ENCODE measurements around the gene PCOLCE2.

The PCOLCE2 gene

DNA sequence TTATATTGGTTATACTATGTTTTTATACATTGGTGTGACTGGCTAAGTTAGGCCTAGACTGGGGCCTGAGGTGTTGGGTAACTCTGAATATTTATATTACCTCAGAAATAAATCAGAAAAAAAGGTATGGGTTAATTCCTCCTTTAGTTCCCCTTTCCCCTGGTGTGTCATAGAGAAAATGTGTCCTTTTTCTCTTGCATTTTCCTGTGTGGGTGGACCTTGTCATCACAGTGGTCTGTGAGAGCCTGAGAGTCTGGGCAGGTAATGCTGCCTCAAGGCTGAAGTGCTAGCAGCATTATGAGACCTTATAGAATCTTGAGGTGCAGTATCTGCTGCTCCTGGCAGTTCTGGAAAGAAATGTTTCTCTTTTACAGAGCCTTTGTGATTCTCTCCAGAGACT lies 69.7 kb downstream of the PCOLCE2 start:
- no peak overlapping the region for H3K27ac ChIP-seq (ENCODE audit: low read depth, low read length)
- peaks cover 16 to 52% (median 49%) of the 10 kb centered on the region in 5 donors for H3K36me3 ChIP-seq (ENCODE audit: control insufficient read depth in 5 of 5, insufficient read depth in 5 of 5, low read length in 5 of 5)
- no peak overlapping the region for H3K9ac ChIP-seq (ENCODE audit: low read length in 5 of 5)
- no peaks in the 10 kb centered on the region for H3K9me3 ChIP-seq (ENCODE audit: control insufficient read depth in 5 of 5, low read length in 5 of 5)
- no peaks in the 10 kb centered on the region for H3K27me3 ChIP-seq (ENCODE audit: control insufficient read depth in 5 of 5, insufficient read depth in 4 of 5, low read length in 5 of 5)
- no peak overlapping the region for H3K4me3 ChIP-seq (ENCODE audit: low read depth in 1 of 5, low read length in 5 of 5)
- peaks cover 0 to 3% (median 0%) of the 10 kb centered on the region in 5 donors for H3K4me1 ChIP-seq (ENCODE audit: control insufficient read depth in 5 of 5, insufficient read depth in 5 of 5, low read length in 5 of 5)

DNA sequence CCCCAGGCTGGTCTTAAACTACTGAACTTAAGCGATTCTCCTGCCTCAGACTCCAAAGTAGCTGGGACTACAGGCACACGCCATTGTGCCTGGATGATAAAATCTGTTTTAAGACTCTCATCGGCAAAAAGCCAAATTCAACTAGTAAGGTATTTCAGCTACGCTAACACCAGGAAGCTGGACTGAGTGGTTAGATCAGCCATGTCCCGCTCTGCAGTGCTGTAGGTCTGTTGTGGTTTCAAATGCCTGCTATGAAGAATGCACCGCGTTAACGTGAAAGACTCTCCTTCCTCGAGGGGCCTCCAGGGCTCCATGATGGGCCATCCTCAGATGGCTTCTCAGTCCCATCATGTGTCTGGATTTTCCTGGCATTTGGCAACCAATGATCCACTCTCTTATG lies 70.2 kb downstream of the PCOLCE2 start:
- Histone ChIP-seq H3K9me3 (ENCODE audit: control insufficient read depth in 5 of 5, low read length in 5 of 5) (no peaks in the 10 kb centered on the region), H3K27ac (ENCODE audit: low read depth, low read length) (no peak overlapping the region), H3K9ac (ENCODE audit: low read length in 5 of 5) (no peak overlapping the region), H3K36me3 (ENCODE audit: control insufficient read depth in 5 of 5, insufficient read depth in 5 of 5, low read length in 5 of 5) (peaks cover 16 to 53% (median 49%) of the 10 kb centered on the region in 5 donors), H3K27me3 (ENCODE audit: control insufficient read depth in 5 of 5, insufficient read depth in 4 of 5, low read length in 5 of 5) (no peaks in the 10 kb centered on the region), H3K4me1 (ENCODE audit: control insufficient read depth in 5 of 5, insufficient read depth in 5 of 5, low read length in 5 of 5) (peaks cover 0 to 3% (median 0%) of the 10 kb centered on the region in 5 donors), H3K4me3 (ENCODE audit: low read depth in 1 of 5, low read length in 5 of 5) (no peak overlapping the region)

GRCh38 chr3:142817897-142818296 lies 71.0 kb downstream of the PCOLCE2 start:
- Histone ChIP-seq H3K27ac (ENCODE audit: low read depth, low read length) (no peak overlapping the region), H3K36me3 (ENCODE audit: control insufficient read depth in 5 of 5, insufficient read depth in 5 of 5, low read length in 5 of 5) (peaks cover 16 to 56% (median 49%) of the 10 kb centered on the region in 5 donors), H3K4me3 (ENCODE audit: low read depth in 1 of 5, low read length in 5 of 5) (no peak overlapping the region), H3K27me3 (ENCODE audit: control insufficient read depth in 5 of 5, insufficient read depth in 4 of 5, low read length in 5 of 5) (no peaks in the 10 kb centered on the region), H3K9ac (ENCODE audit: low read length in 5 of 5) (no peak overlapping the region), H3K4me1 (ENCODE audit: control insufficient read depth in 5 of 5, insufficient read depth in 5 of 5, low read length in 5 of 5) (no peaks in the 10 kb centered on the region), H3K9me3 (ENCODE audit: control insufficient read depth in 5 of 5, low read length in 5 of 5) (no peaks in the 10 kb centered on the region)

GRCh38 chr3:142817356-142817755 lies 71.5 kb downstream of the PCOLCE2 start:
- Histone ChIP-seq H3K27ac (ENCODE audit: low read depth, low read length) (no peak overlapping the region), H3K36me3 (ENCODE audit: control insufficient read depth in 5 of 5, insufficient read depth in 5 of 5, low read length in 5 of 5) (peaks cover 16 to 55% (median 47%) of the 10 kb centered on the region in 5 donors), H3K27me3 (ENCODE audit: control insufficient read depth in 5 of 5, insufficient read depth in 4 of 5, low read length in 5 of 5) (no peaks in the 10 kb centered on the region), H3K4me3 (ENCODE audit: low read depth in 1 of 5, low read length in 5 of 5) (no peak overlapping the region), H3K4me1 (ENCODE audit: control insufficient read depth in 5 of 5, insufficient read depth in 5 of 5, low read length in 5 of 5) (no peaks in the 10 kb centered on the region), H3K9me3 (ENCODE audit: control insufficient read depth in 5 of 5, low read length in 5 of 5) (no peaks in the 10 kb centered on the region), H3K9ac (ENCODE audit: low read length in 5 of 5) (no peak overlapping the region)

- H3K36me3 ChIP-seq (ENCODE audit: control insufficient read depth in 5 of 5, insufficient read depth in 5 of 5, low read length in 5 of 5) = peaks cover 16 to 50% (median 39%) of the 10 kb centered on the region in 5 donors
- H3K27ac ChIP-seq (ENCODE audit: low read depth, low read length) = no peak overlapping the region
- no peaks in the 10 kb centered on the region for H3K4me1 ChIP-seq (ENCODE audit: control insufficient read depth in 5 of 5, insufficient read depth in 5 of 5, low read length in 5 of 5)
- no peaks in the 10 kb centered on the region for H3K27me3 ChIP-seq (ENCODE audit: control insufficient read depth in 5 of 5, insufficient read depth in 4 of 5, low read length in 5 of 5)
- H3K4me3 ChIP-seq (ENCODE audit: low read depth in 1 of 5, low read length in 5 of 5) = no peak overlapping the region
- no peak overlapping the region for H3K9ac ChIP-seq (ENCODE audit: low read length in 5 of 5)
- H3K9me3 ChIP-seq (ENCODE audit: control insufficient read depth in 5 of 5, low read length in 5 of 5) = no peaks in the 10 kb centered on the region
These were observed 73.1 kb downstream of the PCOLCE2 start for GRCh38 chr3:142815803-142816202.

DNA sequence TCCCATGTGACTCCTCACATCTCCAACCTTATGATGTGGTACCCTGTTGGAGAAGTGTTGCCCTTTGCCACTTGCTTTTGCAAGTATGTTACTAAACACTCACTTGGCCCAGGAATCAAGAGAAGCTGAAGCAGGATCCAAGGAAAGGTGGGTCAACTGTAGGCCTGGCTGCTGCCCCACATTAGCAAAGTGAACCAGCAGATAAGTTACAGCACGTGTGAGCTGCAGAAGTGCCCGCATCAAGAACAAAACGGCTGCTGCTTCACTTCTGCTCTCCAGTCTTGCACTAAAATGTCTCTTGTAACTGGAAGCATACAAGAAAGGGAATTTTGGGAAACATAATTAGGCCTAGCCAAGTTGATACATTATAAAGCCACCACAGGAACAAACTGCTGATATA lies 79.6 kb downstream of the PCOLCE2 start:
- no peaks in the 10 kb centered on the region for H3K9me3 ChIP-seq (ENCODE audit: control insufficient read depth in 5 of 5, low read length in 5 of 5)
- H3K9ac ChIP-seq (ENCODE audit: low read length in 5 of 5) = no peak overlapping the region
- no peak overlapping the region for H3K27ac ChIP-seq (ENCODE audit: low read depth, low read length)
- H3K36me3 ChIP-seq (ENCODE audit: control insufficient read depth in 5 of 5, insufficient read depth in 5 of 5, low read length in 5 of 5) = peaks cover 18 to 29% (median 23%) of the 10 kb centered on the region in 5 donors
- H3K4me1 ChIP-seq (ENCODE audit: control insufficient read depth in 5 of 5, insufficient read depth in 5 of 5, low read length in 5 of 5) = no peaks in the 10 kb centered on the region
- H3K27me3 ChIP-seq (ENCODE audit: control insufficient read depth in 5 of 5, insufficient read depth in 4 of 5, low read length in 5 of 5) = no peaks in the 10 kb centered on the region
- no peak overlapping the region for H3K4me3 ChIP-seq (ENCODE audit: low read depth in 1 of 5, low read length in 5 of 5)

GRCh38 chr3:142808103-142808917 lies 80.6 kb downstream of the PCOLCE2 start:
- H3K9ac ChIP-seq (ENCODE audit: low read length in 5 of 5) = no peak overlapping the region
- H3K27me3 ChIP-seq (ENCODE audit: control insufficient read depth in 5 of 5, insufficient read depth in 4 of 5, low read length in 5 of 5) = no peaks in the 10 kb centered on the region
- H3K4me1 ChIP-seq (ENCODE audit: control insufficient read depth in 5 of 5, insufficient read depth in 5 of 5, low read length in 5 of 5) = no peaks in the 10 kb centered on the region
- no peaks in the 10 kb centered on the region for H3K9me3 ChIP-seq (ENCODE audit: control insufficient read depth in 5 of 5, low read length in 5 of 5)
- H3K27ac ChIP-seq (ENCODE audit: low read depth, low read length) = no peak overlapping the region
- peaks cover 19 to 29% (median 28%) of the 10 kb centered on the region in 5 donors for H3K36me3 ChIP-seq (ENCODE audit: control insufficient read depth in 5 of 5, insufficient read depth in 5 of 5, low read length in 5 of 5)
- H3K4me3 ChIP-seq (ENCODE audit: low read depth in 1 of 5, low read length in 5 of 5) = no peak overlapping the region

- Histone ChIP-seq H3K4me3 (ENCODE audit: low read depth in 1 of 5, low read length in 5 of 5) (no peak overlapping the region), H3K36me3 (ENCODE audit: control insufficient read depth in 5 of 5, insufficient read depth in 5 of 5, low read length in 5 of 5) (peaks cover 3 to 24% (median 13%) of the 10 kb centered on the region in 5 donors), H3K4me1 (ENCODE audit: control insufficient read depth in 5 of 5, insufficient read depth in 5 of 5, low read length in 5 of 5) (peaks cover 0 to 2% (median 0%) of the 10 kb centered on the region in 5 donors), H3K9me3 (ENCODE audit: control insufficient read depth in 5 of 5, low read length in 5 of 5) (no peaks in the 10 kb centered on the region), H3K27me3 (ENCODE audit: control insufficient read depth in 5 of 5, insufficient read depth in 4 of 5, low read length in 5 of 5) (no peaks in the 10 kb centered on the region), H3K27ac (ENCODE audit: low read depth, low read length) (no peak overlapping the region), H3K9ac (ENCODE audit: low read length in 5 of 5) (no peak overlapping the region)
These were observed 86.0 kb downstream of the PCOLCE2 start for GRCh38 chr3:142802891-142803290.

DNA sequence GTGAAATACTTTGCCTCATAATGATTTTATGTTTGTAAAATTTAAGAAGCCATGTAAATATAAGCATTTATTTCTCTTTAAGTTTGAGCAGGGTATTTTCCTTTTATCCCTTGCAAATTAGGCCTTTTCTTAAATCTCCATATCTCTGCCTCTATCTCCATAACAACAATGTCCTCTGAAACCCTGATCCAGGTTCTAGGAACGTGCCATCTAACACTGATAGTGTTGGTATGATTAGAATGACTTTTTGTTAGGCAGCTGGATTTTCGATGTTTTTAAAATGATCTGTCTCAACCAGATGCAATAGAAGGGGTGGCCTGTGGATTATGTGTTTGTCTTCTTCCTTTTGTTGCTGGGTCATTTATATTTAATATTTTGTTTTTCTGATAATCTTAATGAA lies 87.1 kb downstream of the PCOLCE2 start:
- H3K4me1 ChIP-seq (ENCODE audit: control insufficient read depth in 5 of 5, insufficient read depth in 5 of 5, low read length in 5 of 5) = peaks cover 0 to 2% (median 0%) of the 10 kb centered on the region in 5 donors
- H3K9ac ChIP-seq (ENCODE audit: low read length in 5 of 5) = no peak overlapping the region
- no peak overlapping the region for H3K4me3 ChIP-seq (ENCODE audit: low read depth in 1 of 5, low read length in 5 of 5)
- no peaks in the 10 kb centered on the region for H3K27me3 ChIP-seq (ENCODE audit: control insufficient read depth in 5 of 5, insufficient read depth in 4 of 5, low read length in 5 of 5)
- H3K27ac ChIP-seq (ENCODE audit: low read depth, low read length) = no peak overlapping the region
- peaks cover 2 to 24% (median 17%) of the 10 kb centered on the region in 5 donors for H3K36me3 ChIP-seq (ENCODE audit: control insufficient read depth in 5 of 5, insufficient read depth in 5 of 5, low read length in 5 of 5)
- no peaks in the 10 kb centered on the region for H3K9me3 ChIP-seq (ENCODE audit: control insufficient read depth in 5 of 5, low read length in 5 of 5)

DNA sequence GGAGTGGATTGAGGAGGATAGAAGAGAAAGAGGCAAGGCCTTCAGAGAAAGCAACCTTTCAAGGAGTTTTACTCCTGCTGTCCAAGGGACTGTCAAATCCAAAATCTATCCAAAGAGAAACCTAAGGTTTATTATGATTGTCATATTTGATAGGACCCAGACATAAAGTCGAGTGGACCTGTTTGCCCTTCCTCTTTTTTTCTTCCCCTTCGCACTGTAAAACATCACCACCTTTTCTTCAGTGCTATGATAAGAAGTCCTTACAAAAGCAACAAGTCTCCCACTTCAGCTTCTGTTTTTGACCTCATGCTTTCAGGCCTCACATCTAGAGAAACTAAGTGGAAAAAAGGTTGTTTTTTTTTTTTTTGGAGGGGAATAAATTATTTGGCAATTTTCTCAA lies 92.1 kb downstream of the PCOLCE2 start:
- H3K27ac ChIP-seq (ENCODE audit: low read depth, low read length) = no peak overlapping the region

More for the DNA sequence above, 92.1 kb downstream of the PCOLCE2 start:
- H3K9me3 ChIP-seq (ENCODE audit: control insufficient read depth in 5 of 5, low read length in 5 of 5) = no peaks in the 10 kb centered on the region
- H3K9ac ChIP-seq (ENCODE audit: low read length in 5 of 5) = no peak overlapping the region
- no peak overlapping the region for H3K4me3 ChIP-seq (ENCODE audit: low read depth in 1 of 5, low read length in 5 of 5)
- peaks cover 0 to 4% (median 0%) of the 10 kb centered on the region in 5 donors for H3K36me3 ChIP-seq (ENCODE audit: control insufficient read depth in 5 of 5, insufficient read depth in 5 of 5, low read length in 5 of 5)
- H3K27me3 ChIP-seq (ENCODE audit: control insufficient read depth in 5 of 5, insufficient read depth in 4 of 5, low read length in 5 of 5) = no peaks in the 10 kb centered on the region
- H3K4me1 ChIP-seq (ENCODE audit: control insufficient read depth in 5 of 5, insufficient read depth in 5 of 5, low read length in 5 of 5) = no peaks in the 10 kb centered on the region

All from subcutaneous abdominal adipose tissue (tissue), 5 donors.